Hepatocyte (in vitro differentiated cells): ENCODE results near the gene SLC37A1.

ENCODE experiments used
- EZH2 ChIP-seq: fragments of 200-600 bp; sonication (generic); IDR thresholded peaks from 2 replicates; pipeline ENCODE4 v1.6.1; 2016; ENCODE audit warnings: antibody characterized with exemption, mild to moderate bottlenecking, borderline replicate concordance
- EZH2phosphoT487 ChIP-seq: fragments of 200-600 bp; sonication (generic); IDR thresholded peaks from one replicate; pipeline ENCODE4 v1.6.1; 2018; ENCODE audit warnings: antibody characterized with exemption, mild to moderate bottlenecking, low read depth, moderate library complexity; ENCODE audit not compliant: unreplicated experiment, severe bottlenecking

DNA sequence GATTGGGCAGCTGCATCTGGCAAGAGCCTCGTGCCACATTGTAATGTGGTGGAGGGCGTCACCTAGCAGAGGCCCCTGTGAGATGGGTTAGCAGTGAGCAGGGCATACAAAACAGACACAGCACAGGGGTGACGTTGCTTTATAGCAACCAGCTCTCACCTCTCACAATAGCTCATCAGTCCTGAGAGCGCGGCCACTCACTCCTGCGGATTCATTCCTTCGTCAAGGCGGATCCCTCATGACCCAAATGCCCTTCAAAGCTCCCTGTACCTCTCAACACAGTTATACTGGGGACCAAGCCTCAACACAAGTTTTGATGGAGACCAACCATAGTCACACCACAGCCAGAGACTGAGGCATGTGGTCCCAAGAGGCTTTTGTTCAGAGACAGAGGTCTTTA is 22.9 kb downstream of the SLC37A1 start:
- no peak for TF ChIP-seq EZH2phosphoT487
- TF ChIP-seq EZH2 = no peak
